HepG2 (cell line): Measurements from ENCODE around the gene SH3PXD2A. TPM values are rescaled to one million over a fixed set of nuclear protein-coding genes. Genes with fewer than 3 reads are reported as not detected.

Experiments used
- ATAC-seq: fragments of 200-7000 bp; cut with Tn5 transposase; 3 replicates; pipeline ENCODE4 v1.9.1; 2020; ENCODE audit warnings: mild to moderate bottlenecking, moderate library complexity
- BruUV-seq: library from RNA; stranded (reverse); fragments of 400-500 nt; replicated peaks from 2 replicates; lab custom pipeline; 2021; lab: Mats Ljungman, UMichigan
- CTCF ChIA-PET: fragments of 300-600 bp; formaldehyde crosslinking; extraction: SDS; loops from one replicate; lab custom pipeline; 2021; ENCODE audit warnings: low total read pairs, inconsistent platforms, low intra/inter-chr PET ratio; lab: Yijun Ruan, JAX
- POLR2A ChIA-PET: fragments of 350-600 bp; sonication (Branson Sonifier 250); formaldehyde crosslinking; loops from one replicate; lab custom pipeline; 2020; ENCODE audit warnings: antibody characterized with exemption, inconsistent platforms; lab: Yijun Ruan, JAX
- DNase-seq: peaks from one replicate; pipeline ENCODE4 v3.0.0-alpha.2; 2015; ENCODE audit warnings: low spot score
- FAIRE-seq: peaks from 3 replicates; lab custom pipeline; 2011; peaks lifted over from hg19 to GRCh38; lab: Jason Lieb, UNC
- H2AFZ ChIP-seq: one replicate; pipeline ENCODE4 v1.6.1; 2011; ENCODE audit warnings: low read length, inconsistent platforms
- H3K27ac ChIP-seq: fragments of 300-600 bp; 3 replicates; pipeline ENCODE4 v1.8.0; 2011; ENCODE audit warnings: mixed run types, mild to moderate bottlenecking, mixed read lengths, low read length, inconsistent platforms; ENCODE audit not compliant: insufficient read depth; ENCODE audit errors: extremely low read length
- H3K27me3 ChIP-seq, 2 experiments: fragments of 200-600 bp in 1 of 2; 2 replicates in 1 of 2; 3 replicates in 1 of 2; pipeline versions ENCODE4 v1.6.0 to v1.8.0; 2011; ENCODE audit warnings: low read length in 2 of 2, mild to moderate bottlenecking in 2 of 2, moderate library complexity in 2 of 2, inconsistent platforms in 1 of 2; ENCODE audit not compliant: insufficient read depth in 2 of 2, control insufficient read depth in 1 of 2
- H3K36me3 ChIP-seq, 2 experiments: fragments of 200-600 bp in 1 of 2; replicated peaks in 1 of 2; 2 replicates in 1 of 2; 3 replicates in 1 of 2; pipeline versions ENCODE4 v1.5.1 to v1.8.0; 2011; ENCODE audit warnings: low read length in 2 of 2, inconsistent platforms in 1 of 2; ENCODE audit not compliant: insufficient read depth in 2 of 2, control insufficient read depth in 1 of 2
- H3K4me1 ChIP-seq: 2 replicates; pipeline ENCODE4 v1.5.1; 2012; ENCODE audit warnings: low read length, inconsistent platforms; ENCODE audit not compliant: insufficient read depth
- H3K4me2 ChIP-seq: 2 replicates; pipeline ENCODE4 v1.6.0; 2011; ENCODE audit warnings: low read depth, low read length, inconsistent platforms
- H3K4me3 ChIP-seq, 3 experiments: fragments of 200-600 bp in 1 of 3; sonication (generic), shearing (Covaris generic) in 1 of 3; replicated peaks in 1 of 3; 2 replicates each; pipeline ENCODE4 v1.5.1; 2011 to 2016; ENCODE audit warnings: low read length in 3 of 3, inconsistent platforms in 2 of 3, low read depth in 2 of 3, mild to moderate bottlenecking in 2 of 3, control low read depth in 1 of 3, mixed read lengths in 1 of 3; ENCODE audit not compliant: insufficient read depth in 1 of 3
- H3K79me2 ChIP-seq: one replicate; pipeline ENCODE4 v1.6.1; 2011; ENCODE audit warnings: low read length, inconsistent platforms; ENCODE audit not compliant: insufficient read depth
- H3K9ac ChIP-seq: 2 replicates; pipeline ENCODE4 v1.6.0; 2011; ENCODE audit warnings: mild to moderate bottlenecking, low read depth, low read length, inconsistent platforms; ENCODE audit not compliant: insufficient read depth
- H3K9me3 ChIP-seq: 2 replicates; pipeline ENCODE4 v1.5.1; 2012; ENCODE audit warnings: mild to moderate bottlenecking, low read length
- H4K20me1 ChIP-seq: 2 replicates; pipeline ENCODE4 v1.6.0; 2011; ENCODE audit warnings: inconsistent platforms, mild to moderate bottlenecking, low read length, moderate library complexity; ENCODE audit not compliant: insufficient read depth
- LBX2 ChIP-seq: sonication (generic); formaldehyde crosslinking; IDR thresholded peaks from 2 replicates; pipeline ENCODE4 v1.5.0; 2020; ENCODE audit warnings: missing genetic modification reagents, mild to moderate bottlenecking, borderline replicate concordance
- LCORL ChIP-seq, 2 experiments: fragments of 450-650 bp in 1 of 2; sonication (generic) in 1 of 2; formaldehyde crosslinking in 1 of 2; IDR thresholded peaks; 2 replicates each; pipeline versions ENCODE4 v1.5.0 to v1.6.1; 2017 to 2020; ENCODE audit warnings: antibody characterized with exemption in 1 of 2, missing genetic modification reagents in 1 of 2
- ZNF251 ChIP-seq: sonication (generic); formaldehyde crosslinking; IDR thresholded peaks from 2 replicates; pipeline ENCODE4 v1.9.0; 2021; ENCODE audit warnings: mild to moderate bottlenecking, missing genetic modification reagents
- ZNF264 ChIP-seq: sonication (generic); formaldehyde crosslinking; IDR thresholded peaks from 2 replicates; pipeline ENCODE4 v1.4.0; 2020; ENCODE audit warnings: missing genetic modification reagents
- WGBS: methylation state at CpG from one replicate; pipeline ENCODE4 v1.1.6; 2017; ENCODE audit warnings: low lambda C conversion rate; 5-methylcytosine and 5-hydroxymethylcytosine counted together
- in situ Hi-C: cut with HindIII; loops from 2 replicates; pipeline ENCODE4 v1.10.0; 2017; ENCODE audit warnings: low pct_unique_long_range_greater_than_20kb; ENCODE audit not compliant: extremely low pct_ligation_motif_present
- intact Hi-C: fragments of 100-400 bp; cut with micrococcal nuclease; formaldehyde crosslinking; loops from one replicate; pipeline ENCODE4 v1.10.0; 2022; ENCODE audit not compliant: unreplicated experiment
- polyA plus RNA-seq, 8 experiments: library from polyadenylated mRNA; depleted of rRNA in 3 of 8; stranded (reverse) in 7 of 8; unstranded in 1 of 8; fragments of >200 nt; fragmentation: Illumina TruSeq in 4 of 8; extraction: Trizol in 4 of 8; gene quantifications; 2 replicates each; pipeline versions ENCODE4 v1.2.1 to v1.2.3, GENCODE V29; 2011 to 2016; ENCODE audit warnings: low read depth in 4 of 8, missing spikeins in 1 of 8, mixed read lengths in 1 of 8; ENCODE audit not compliant: insufficient read depth in 1 of 8
- total RNA-seq, 5 experiments: library from RNA; depleted of rRNA; stranded (reverse); fragments of >200 nt; fragmentation: Illumina TruSeq; extraction: Trizol; gene quantifications; 2 replicates each; pipeline ENCODE4 v1.2.3, GENCODE V29; 2016; ENCODE audit warnings: low read depth in 1 of 5
- TF ChIP-seq, protein P1 (sequence below): sonication (generic); formaldehyde crosslinking; IDR thresholded peaks from 2 replicates; pipeline ENCODE4 v1.4.0; 2020; ENCODE audit warnings: missing genetic modification reagents

SH3PXD2A gene
- total and polyA plus RNA-seq, 2 of the 13 experiments (the other 11 are each of a cell fraction or from before 2014, with no cell fraction given) = 11.1 to 11.3 TPM

GRCh38 chr10:103723557-103723956 lies 131.8 kb downstream of the SH3PXD2A start:
- POLR2A ChIA-PET = no interaction called here
- Histone ChIP-seq H3K27ac (no peak overlapping the region), H2AFZ (no peak overlapping the region), H3K4me1 (no peaks in the 10 kb centered on the region), H4K20me1 (0 out of 2 replicates have a peak, but pooled peaks cover under 1% of the 10 kb centered on the region), H3K79me2 (no peaks in the 10 kb centered on the region), H3K9me3 (no peaks in the 10 kb centered on the region), H3K9ac (no peak overlapping the region), H3K27me3 (no peaks in the 10 kb centered on the region), H3K4me2 (no peak overlapping the region), H3K36me3 (peaks cover 50 to 82% of the 10 kb centered on the region in 2 experiments), H3K4me3 (no peak overlapping the region)
- TF ChIP-seq ZNF251 = no peak
- TF ChIP-seq LBX2 (CRISPR knock-in tag) = no peak
- TF ChIP-seq ZNF264 (CRISPR knock-in tag) = no peak
- TF ChIP-seq, protein P1, sequence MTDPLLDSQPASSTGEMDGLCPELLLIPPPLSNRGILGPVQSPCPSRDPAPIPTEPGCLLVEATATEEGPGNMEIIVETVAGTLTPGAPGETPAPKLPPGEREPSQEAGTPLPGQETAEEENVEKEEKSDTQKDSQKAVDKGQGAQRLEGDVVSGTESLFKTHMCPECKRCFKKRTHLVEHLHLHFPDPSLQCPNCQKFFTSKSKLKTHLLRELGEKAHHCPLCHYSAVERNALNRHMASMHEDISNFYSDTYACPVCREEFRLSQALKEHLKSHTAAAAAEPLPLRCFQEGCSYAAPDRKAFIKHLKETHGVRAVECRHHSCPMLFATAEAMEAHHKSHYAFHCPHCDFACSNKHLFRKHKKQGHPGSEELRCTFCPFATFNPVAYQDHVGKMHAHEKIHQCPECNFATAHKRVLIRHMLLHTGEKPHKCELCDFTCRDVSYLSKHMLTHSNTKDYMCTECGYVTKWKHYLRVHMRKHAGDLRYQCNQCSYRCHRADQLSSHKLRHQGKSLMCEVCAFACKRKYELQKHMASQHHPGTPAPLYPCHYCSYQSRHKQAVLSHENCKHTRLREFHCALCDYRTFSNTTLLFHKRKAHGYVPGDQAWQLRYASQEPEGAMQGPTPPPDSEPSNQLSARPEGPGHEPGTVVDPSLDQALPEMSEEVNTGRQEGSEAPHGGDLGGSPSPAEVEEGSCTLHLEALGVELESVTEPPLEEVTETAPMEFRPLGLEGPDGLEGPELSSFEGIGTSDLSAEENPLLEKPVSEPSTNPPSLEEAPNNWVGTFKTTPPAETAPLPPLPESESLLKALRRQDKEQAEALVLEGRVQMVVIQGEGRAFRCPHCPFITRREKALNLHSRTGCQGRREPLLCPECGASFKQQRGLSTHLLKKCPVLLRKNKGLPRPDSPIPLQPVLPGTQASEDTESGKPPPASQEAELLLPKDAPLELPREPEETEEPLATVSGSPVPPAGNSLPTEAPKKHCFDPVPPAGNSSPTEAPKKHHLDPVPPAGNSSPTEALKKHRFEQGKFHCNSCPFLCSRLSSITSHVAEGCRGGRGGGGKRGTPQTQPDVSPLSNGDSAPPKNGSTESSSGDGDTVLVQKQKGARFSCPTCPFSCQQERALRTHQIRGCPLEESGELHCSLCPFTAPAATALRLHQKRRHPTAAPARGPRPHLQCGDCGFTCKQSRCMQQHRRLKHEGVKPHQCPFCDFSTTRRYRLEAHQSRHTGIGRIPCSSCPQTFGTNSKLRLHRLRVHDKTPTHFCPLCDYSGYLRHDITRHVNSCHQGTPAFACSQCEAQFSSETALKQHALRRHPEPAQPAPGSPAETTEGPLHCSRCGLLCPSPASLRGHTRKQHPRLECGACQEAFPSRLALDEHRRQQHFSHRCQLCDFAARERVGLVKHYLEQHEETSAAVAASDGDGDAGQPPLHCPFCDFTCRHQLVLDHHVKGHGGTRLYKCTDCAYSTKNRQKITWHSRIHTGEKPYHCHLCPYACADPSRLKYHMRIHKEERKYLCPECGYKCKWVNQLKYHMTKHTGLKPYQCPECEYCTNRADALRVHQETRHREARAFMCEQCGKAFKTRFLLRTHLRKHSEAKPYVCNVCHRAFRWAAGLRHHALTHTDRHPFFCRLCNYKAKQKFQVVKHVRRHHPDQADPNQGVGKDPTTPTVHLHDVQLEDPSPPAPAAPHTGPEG (CRISPR knock-in tag) = no peak
- no peak for TF ChIP-seq LCORL (IDR thresholded peaks at IDR 0.05)
- TF ChIP-seq LCORL (CRISPR knock-in tag; IDR thresholded peaks at IDR 0.05) = no peak
- WGBS = 98% methylated on average over 3 of the region's 3 CpGs
- in situ Hi-C loops (no loop called here), intact Hi-C loops (no loop called here)
- FAIRE-seq (no peak), DNase-seq (no peak), ATAC-seq (no peak)
- no TSS peak for BruUV-seq
- CTCF ChIA-PET = no interaction called here
